Astrocyte of the cerebellum (primary cell): ENCODE measurements around the gene RNF217.

ENCODE experiments used
- DNase-seq: peaks from one replicate; pipeline ENCODE4 v3.0.0-alpha.2; 2011; ENCODE audit warnings: low read depth
- H3K4me3 ChIP-seq: 2 replicates; pipeline ENCODE4 v1.5.1; 2011; ENCODE audit warnings: mild to moderate bottlenecking, low read depth, low read length, moderate library complexity
- CTCF ChIP-seq: IDR thresholded peaks from 2 replicates; pipeline ENCODE4 v1.5.1; 2012; ENCODE audit warnings: low read length, low read depth, moderate library complexity, mild to moderate bottlenecking; ENCODE audit errors: missing control alignments
- in situ Hi-C: cut with HindIII; loops from 2 replicates; pipeline ENCODE4 v1.10.0; 2017; ENCODE audit warnings: low sequenced_read_pairs

Gene RNF217

DNA sequence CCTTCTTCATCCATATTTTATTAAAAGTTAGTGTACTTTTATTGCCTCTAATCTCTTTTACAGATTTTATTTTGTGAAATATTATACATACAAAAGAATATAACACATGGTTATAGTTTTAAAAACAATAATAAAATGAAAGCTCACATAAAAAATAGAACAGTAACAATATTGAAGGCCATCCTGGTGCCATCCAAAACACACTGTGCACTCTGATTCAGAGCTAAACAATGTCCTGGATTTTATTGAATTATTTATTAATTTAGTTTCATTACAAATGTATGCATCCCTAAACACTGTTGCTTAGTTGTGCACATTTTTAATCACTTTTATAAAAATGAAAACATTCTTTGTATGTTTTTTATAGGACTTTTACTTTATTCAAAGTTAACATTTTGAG is 32.9 kb downstream of the RNF217 start:
- no peak overlapping the region for H3K4me3 ChIP-seq
- in situ Hi-C loops = no loop called here
- no peak for DNase-seq
- TF ChIP-seq CTCF = no peak

DNA sequence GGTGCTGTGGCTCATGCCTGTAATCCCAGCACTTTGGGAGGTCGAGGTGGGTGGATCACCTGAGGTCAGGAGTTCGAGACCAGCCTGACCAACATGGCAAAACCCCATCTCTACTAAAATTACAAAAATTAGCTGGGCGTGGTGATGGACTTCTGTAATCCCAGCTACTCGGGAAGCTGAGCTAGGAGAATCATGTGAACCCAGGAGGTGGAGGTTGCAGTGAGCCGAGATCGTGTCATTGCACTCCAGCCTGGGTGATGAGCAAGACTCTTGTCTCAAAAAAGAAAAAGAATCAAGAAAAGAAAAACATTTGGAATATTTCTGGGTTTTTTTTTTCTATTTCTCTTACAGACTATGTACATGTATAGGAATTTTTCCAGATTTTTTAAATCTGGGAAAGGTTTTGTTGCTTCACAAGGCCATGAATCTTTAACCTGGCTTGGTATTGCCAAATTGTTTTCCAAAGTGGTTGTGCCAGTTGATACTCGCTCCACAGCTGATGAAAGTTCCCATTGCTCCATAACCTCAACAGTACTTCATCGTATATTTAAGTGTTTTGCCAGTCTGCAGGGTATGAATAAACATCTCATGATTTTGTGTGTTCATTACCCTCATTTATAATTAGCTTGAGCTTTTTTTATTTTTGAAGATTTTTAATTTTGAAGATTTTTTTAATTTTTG is 33.5 kb downstream of the RNF217 start:
- H3K4me3 ChIP-seq = no peak overlapping the region
- TF ChIP-seq CTCF = no peak
- in situ Hi-C loops = no loop called here
- no peak for DNase-seq

DNA sequence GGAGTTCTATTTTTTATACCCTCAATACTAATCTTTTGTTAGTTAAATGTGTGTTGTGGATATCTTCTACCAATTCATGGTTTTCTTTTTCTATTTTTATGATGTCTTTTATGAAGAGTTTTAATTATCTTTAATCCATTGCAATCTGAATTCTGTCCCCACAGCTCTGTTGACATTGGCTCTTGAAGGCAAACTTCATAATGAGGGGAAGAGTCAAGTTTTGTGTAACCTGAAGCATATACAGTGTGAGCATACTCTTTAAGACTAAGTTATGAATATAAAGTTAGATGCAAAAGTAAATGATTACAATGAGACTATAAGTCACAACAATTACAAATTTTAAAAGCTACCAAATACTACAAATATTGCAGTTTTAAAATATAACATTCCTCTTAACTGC is 34.2 kb downstream of the RNF217 start:
- DNase-seq = no peak
- no peak for TF ChIP-seq CTCF
- H3K4me3 ChIP-seq = no peak overlapping the region
- in situ Hi-C loops = no loop called here

GRCh38 chr6:124997196-124997875 is 35.1 kb downstream of the RNF217 start:
- DNase-seq = no peak
- in situ Hi-C loops = no loop called here

GRCh38 chr6:124999105-124999764 is 37.0 kb downstream of the RNF217 start:
- no peak for TF ChIP-seq CTCF
- no peak overlapping the region for H3K4me3 ChIP-seq
- in situ Hi-C loops = no loop called here
- no peak for DNase-seq

More at GRCh38 chr6:124997196-124997875, 35.1 kb downstream of the RNF217 start:
- no peak overlapping the region for H3K4me3 ChIP-seq
- no peak for TF ChIP-seq CTCF

DNA sequence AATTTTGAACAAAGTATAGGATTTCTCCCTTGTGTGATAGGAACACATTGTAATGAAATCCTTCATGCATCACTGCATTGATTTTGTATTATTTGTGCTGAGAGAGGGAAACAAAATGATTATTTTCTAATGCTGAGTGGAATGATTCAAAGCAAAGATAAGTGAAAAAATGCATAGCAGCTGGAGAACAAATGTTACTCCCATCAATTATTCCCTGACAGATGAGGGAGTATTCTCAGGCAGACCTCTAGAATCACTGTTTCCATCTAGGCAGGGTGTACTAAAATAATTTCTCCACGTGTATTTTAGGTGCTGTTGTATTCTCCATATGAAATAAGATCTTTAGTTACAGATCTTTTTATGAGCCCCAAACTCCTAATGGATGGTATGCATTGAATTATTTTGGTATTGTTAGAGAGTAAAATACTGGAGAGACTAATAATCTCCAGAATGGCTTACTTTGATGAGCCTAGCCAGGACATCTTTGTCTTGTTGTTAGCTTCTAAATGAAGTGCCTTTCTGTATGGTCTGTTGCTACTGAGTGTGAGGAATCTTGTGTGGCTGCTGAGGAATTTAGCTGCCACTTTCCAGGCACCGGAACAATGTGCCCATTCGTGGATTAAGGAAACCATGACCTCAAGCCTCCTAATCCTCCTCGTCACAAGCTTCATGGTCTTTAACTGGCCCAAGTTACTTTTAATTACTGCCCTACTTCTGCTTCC is 39.6 kb downstream of the RNF217 start:
- H3K4me3 ChIP-seq = no peak overlapping the region
- no peak for DNase-seq
- in situ Hi-C loops = no loop called here
- TF ChIP-seq CTCF = no peak
